ENCODE results near the gene ATP1A4. TPM values are rescaled to one million over a fixed set of nuclear protein-coding genes. Genes with fewer than 3 reads are reported as not detected.

ATP1A4 gene
- polyA plus RNA-seq, 1 donor from 2014 or later: not detected

DNA sequence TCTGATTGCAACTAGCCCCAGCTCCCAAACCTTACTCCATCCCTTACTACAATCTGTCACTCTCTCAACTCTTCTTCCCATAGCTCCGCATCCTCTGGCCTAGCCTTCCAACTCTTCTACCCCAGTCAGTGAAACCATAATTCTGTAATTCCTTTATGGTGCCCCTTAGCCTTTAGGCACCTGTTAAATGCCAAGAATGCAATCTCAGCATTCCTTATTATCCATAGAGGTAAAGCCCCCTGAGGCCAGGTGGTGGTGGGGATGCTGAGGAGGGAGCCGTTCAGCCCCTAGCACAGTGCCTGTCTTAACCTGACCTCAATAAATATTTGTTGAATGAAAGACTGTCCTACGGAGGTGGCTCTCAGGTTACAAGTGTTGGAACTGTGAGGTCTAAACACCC, 21.8 kb upstream of the ATP1A4 start:
- H3K27me3 Mint-ChIP-seq: peaks cover 14% of the 10 kb centered on the region
- H3K36me3 Mint-ChIP-seq: no peaks in the 10 kb centered on the region
- H3K4me1 Mint-ChIP-seq: no peaks in the 10 kb centered on the region
- no peak overlapping the region for H3K27ac Mint-ChIP-seq
- H3K9me3 Mint-ChIP-seq: no peaks in the 10 kb centered on the region
- H3K4me3 Mint-ChIP-seq: no peak overlapping the region

DNA sequence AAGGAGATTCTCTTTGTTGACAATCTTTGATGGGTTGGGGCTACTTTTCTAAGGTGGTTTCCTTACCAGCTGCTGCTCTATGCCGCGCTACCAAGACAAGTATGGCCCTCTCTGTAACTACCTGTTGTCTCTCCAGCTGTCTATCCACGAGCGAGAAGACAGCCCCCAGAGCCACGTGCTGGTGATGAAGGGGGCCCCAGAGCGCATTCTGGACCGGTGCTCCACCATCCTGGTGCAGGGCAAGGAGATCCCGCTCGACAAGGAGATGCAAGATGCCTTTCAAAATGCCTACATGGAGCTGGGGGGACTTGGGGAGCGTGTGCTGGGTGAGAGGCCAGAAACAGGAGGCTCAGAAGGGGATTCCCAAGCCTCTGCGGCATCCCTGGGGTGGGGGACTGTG, 21.4 kb upstream of the ATP1A4 start:
- H3K27me3 Mint-ChIP-seq: peaks cover 12% of the 10 kb centered on the region
- H3K36me3 Mint-ChIP-seq: no peaks in the 10 kb centered on the region
- H3K9me3 Mint-ChIP-seq: no peaks in the 10 kb centered on the region
- no peaks in the 10 kb centered on the region for H3K4me1 Mint-ChIP-seq
- no peak overlapping the region for H3K27ac Mint-ChIP-seq
- H3K4me3 Mint-ChIP-seq: no peak overlapping the region

DNA sequence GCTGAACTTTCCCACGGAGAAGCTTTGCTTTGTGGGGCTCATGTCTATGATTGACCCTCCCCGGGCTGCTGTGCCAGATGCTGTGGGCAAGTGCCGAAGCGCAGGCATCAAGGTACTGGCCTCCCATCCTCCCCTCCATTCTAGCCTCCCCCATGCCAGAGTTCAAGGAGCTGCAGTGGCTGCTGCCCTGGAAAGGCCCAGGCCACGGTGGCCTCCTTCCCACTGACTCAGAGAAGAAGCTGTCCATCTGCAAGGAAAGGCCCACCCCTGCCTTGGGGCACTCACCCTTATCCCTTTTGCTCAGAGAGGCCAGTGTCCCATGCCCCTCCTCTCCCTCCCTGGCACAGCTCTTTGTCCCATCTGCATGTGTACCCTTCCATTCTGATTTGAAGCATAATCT, 20.9 kb upstream of the ATP1A4 start:
- Mint-ChIP-seq H3K4me3 (no peak overlapping the region), H3K36me3 (no peaks in the 10 kb centered on the region), H3K4me1 (no peaks in the 10 kb centered on the region), H3K27me3 (peaks cover 12% of the 10 kb centered on the region), H3K9me3 (no peaks in the 10 kb centered on the region), H3K27ac (no peak overlapping the region)

DNA sequence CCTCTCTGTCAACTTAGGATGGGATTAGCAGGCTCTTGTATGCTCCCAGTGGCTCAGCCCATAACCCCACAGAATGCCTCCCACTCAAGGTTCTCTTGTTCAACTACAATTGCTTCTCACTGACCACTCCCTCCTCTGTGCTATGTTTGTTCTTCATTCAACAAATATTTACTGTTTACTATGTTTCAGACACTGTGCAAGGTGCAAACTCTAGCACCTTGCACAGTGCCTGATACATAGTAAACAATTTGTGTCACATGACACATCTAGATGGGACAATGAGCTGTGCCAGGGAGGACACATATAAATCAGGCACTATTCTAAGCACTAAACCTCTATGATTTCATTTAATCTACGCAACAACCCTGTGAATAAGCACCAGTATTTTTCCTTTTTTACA, 20.5 kb upstream of the ATP1A4 start:
- peaks cover 12% of the 10 kb centered on the region for H3K27me3 Mint-ChIP-seq

DNA sequence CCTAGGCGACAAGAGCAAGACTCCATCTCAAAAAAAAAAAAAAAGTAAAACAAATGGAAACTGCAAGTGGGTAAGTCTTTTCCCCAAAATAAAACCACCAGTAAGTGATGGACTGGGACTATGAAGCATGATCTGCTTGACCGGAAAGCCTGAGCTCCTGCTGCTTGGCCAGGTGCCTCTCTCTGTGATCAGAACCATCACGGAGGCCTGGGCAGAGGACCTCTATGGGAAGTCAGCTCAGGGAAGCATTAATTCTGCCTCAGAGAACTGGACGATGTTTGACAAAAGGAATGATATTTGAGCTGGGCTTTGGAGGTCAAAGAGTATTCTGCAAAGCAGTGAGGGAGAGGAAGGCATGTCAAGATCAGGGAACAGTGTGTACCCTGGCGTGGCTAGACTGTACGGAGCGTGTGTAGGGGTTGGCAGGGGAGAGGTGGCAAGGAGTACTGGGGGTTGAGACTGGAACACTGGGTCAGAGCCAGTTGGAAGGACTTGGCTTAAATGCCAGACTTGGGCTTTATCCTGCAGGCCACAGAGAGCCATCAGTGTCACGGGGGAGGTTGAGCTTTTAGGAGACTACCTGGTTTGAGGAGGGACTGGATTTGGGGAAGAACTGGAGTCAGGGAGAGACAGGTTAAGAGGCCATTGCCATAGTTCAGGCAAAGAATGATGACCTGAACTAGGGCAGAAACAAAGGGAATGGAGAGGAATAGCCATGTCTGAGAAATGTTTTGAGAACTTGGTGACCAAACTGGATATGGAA, 19.4 kb upstream of the ATP1A4 start:
- Mint-ChIP-seq H3K36me3 (no peaks in the 10 kb centered on the region), H3K27ac (no peak overlapping the region), H3K4me3 (no peak overlapping the region), H3K4me1 (no peaks in the 10 kb centered on the region), H3K27me3 (peaks cover 12% of the 10 kb centered on the region), H3K9me3 (no peaks in the 10 kb centered on the region)

More for the DNA sequence above, 20.5 kb upstream of the ATP1A4 start:
- Mint-ChIP-seq H3K27ac (no peak overlapping the region), H3K4me3 (no peak overlapping the region), H3K4me1 (no peaks in the 10 kb centered on the region), H3K36me3 (no peaks in the 10 kb centered on the region), H3K9me3 (no peaks in the 10 kb centered on the region)

DNA sequence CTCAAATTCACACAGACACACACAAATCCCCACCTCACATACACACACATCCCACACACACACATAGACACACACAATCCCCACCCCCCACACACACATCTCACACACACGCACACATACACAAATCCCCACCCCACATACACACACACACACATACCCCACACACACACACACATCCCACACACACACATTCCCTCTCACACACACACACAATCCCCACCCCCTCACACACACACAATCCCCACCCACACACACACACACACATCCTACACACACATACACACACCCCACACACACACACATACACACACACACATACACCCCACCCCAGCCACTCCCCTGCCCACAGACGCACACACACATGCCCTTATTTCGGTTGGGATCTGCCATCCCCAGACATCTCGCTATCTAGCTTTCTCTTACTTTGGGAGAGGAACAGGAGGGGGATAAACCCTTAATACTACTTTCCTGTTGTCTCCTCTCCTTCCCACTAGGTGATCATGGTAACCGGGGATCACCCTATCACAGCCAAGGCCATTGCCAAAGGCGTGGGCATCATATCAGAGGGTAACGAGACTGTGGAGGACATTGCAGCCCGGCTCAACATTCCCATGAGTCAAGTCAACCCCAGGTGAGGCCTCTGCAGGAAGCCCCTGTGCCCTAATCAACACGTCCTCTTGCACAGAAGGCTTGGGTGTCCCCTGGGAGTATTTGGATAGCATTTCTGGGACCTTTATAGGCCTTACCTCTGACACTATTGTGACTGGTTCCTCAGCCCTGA, 17.2 kb upstream of the ATP1A4 start:
- no peak overlapping the region for H3K27ac Mint-ChIP-seq
- no peaks in the 10 kb centered on the region for H3K9me3 Mint-ChIP-seq
- H3K36me3 Mint-ChIP-seq: no peaks in the 10 kb centered on the region
- no peak overlapping the region for H3K4me3 Mint-ChIP-seq
- H3K4me1 Mint-ChIP-seq: no peaks in the 10 kb centered on the region
- peaks cover 8% of the 10 kb centered on the region for H3K27me3 Mint-ChIP-seq

DNA sequence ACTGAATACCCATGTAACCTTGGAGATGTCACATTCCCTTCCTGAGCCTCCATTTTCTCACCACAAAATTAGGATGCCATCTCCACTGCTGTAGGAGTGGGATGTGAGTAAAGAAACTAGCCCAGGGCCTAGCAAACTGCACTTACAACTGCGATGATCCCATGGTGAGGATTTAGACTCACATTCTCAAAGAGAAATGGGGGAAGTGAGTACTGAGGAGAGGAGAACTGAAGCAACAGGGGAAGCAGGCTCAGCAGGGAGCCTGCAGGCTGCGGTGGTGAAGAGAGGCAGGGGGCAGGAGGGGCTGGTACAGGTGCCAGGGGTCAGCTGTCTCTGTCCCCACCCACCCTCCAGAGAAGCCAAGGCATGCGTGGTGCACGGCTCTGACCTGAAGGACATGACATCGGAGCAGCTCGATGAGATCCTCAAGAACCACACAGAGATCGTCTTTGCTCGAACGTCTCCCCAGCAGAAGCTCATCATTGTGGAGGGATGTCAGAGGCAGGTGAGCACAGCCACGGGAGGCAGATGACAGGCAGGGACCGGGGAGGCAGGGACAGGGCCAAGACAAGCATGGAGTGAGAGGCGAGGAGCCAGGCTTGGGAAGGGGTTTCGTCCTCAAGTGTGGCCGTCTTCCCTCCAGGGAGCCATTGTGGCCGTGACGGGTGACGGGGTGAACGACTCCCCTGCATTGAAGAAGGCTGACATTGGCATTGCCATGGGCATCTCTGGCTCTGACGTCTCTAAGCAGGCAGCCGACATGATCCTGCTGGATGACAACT, 16.4 kb upstream of the ATP1A4 start:
- Mint-ChIP-seq H3K27ac (no peak overlapping the region), H3K4me1 (no peaks in the 10 kb centered on the region), H3K27me3 (peaks cover 12% of the 10 kb centered on the region), H3K36me3 (no peaks in the 10 kb centered on the region), H3K9me3 (no peaks in the 10 kb centered on the region), H3K4me3 (no peak overlapping the region)

DNA sequence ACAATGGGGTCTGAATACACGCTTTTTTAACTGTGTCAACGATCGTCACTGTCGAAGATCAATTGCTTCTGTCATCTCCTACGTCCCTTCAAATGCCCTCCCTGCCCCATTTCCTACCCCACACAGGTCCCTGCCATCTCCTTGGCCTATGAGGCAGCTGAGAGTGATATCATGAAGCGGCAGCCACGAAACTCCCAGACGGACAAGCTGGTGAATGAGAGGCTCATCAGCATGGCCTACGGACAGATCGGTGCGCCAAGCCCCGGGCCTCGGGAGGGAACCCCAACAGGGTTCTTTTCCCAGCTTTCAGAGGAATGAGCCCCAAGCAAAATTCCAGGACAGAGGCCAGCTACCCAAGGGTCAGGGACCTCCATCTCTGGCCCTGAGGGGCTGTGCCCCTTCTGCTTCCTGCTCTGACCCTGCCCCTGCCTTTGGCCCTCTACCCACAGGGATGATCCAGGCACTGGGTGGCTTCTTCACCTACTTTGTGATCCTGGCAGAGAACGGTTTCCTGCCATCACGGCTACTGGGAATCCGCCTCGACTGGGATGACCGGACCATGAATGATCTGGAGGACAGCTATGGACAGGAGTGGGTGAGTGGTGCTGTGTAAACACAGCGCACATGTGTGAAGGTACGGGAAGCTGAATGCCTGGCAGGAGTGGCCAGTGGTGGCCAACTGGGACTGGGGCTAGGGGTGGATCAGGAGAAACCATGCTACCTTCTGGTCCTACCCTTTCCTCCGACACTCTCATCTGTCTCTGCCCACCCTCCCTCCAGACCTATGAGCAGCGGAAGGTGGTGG, 15.1 kb upstream of the ATP1A4 start:
- no peak overlapping the region for H3K4me3 Mint-ChIP-seq
- peaks cover 7% of the 10 kb centered on the region for H3K27me3 Mint-ChIP-seq
- H3K4me1 Mint-ChIP-seq: no peaks in the 10 kb centered on the region
- no peaks in the 10 kb centered on the region for H3K9me3 Mint-ChIP-seq
- H3K36me3 Mint-ChIP-seq: no peaks in the 10 kb centered on the region
- H3K27ac Mint-ChIP-seq: no peak overlapping the region

DNA sequence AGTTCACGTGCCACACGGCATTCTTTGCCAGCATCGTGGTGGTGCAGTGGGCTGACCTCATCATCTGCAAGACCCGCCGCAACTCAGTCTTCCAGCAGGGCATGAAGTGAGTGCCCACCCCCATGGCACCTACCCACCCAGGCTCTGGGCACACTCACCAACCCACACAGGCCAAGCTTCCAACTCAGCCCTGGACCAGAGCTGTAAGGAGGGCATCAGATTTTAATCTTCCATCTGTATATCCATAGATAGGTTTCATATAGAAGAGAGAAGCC, 14.5 kb upstream of the ATP1A4 start:
- no peaks in the 10 kb centered on the region for H3K4me1 Mint-ChIP-seq
- H3K36me3 Mint-ChIP-seq: no peaks in the 10 kb centered on the region
- H3K27ac Mint-ChIP-seq: no peak overlapping the region
- H3K4me3 Mint-ChIP-seq: no peak overlapping the region
- H3K27me3 Mint-ChIP-seq: peaks cover 12% of the 10 kb centered on the region
- no peaks in the 10 kb centered on the region for H3K9me3 Mint-ChIP-seq

DNA sequence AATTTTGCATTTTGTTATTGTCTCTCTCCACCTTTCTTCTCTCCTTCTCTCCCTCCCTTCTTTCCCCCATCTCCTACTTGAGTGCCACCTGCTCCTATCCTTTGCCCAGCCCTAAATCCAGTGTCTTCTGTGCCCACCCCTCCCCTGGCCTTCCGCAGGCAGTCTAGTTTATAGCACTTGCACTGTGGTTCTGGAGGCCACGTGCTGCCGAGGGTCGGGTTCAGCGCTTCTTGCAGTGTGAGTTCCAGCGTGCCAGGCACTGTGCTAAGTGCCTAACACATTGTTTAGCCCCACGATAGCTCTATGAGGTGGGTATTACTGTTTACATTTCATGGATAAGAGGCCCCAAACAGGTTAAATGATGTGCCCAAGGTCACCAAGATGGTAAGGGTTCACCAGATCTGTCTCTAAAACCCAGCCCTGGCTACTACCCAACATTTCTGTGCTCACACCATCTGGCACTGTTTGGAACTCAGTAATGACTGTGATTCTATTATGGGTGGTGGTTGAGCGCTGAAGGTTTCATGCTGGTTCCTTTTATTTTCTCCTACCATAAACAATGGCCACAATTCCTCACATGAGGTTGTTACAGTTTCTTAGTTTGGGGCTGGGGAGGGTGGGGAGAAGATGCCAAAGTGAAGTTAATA, 14.1 kb upstream of the ATP1A4 start:
- Mint-ChIP-seq H3K27ac (no peak overlapping the region), H3K4me3 (no peak overlapping the region), H3K27me3 (peaks cover 15% of the 10 kb centered on the region), H3K36me3 (no peaks in the 10 kb centered on the region), H3K4me1 (no peaks in the 10 kb centered on the region), H3K9me3 (no peaks in the 10 kb centered on the region)

DNA sequence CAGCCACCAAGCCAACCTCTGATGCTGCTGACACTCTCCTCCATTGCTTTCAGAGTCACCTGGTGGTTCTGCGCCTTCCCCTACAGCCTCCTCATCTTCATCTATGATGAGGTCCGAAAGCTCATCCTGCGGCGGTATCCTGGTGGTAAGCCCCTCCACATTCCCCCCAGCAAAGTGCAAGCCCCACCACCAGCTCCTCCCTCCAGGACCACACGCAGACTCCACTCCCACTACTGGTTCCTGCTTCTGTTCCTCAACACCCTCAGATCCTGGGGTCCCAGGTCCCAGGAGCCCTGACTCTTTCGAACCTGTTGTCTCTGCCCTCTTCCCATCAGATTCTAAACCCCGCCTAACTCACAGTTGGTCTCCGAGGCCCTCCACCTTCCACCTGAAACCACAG, 11.6 kb upstream of the ATP1A4 start:
- Mint-ChIP-seq H3K36me3 (no peaks in the 10 kb centered on the region), H3K9me3 (no peaks in the 10 kb centered on the region), H3K4me1 (no peaks in the 10 kb centered on the region), H3K27me3 (peaks cover 17% of the 10 kb centered on the region), H3K27ac (no peak overlapping the region), H3K4me3 (no peak overlapping the region)

DNA sequence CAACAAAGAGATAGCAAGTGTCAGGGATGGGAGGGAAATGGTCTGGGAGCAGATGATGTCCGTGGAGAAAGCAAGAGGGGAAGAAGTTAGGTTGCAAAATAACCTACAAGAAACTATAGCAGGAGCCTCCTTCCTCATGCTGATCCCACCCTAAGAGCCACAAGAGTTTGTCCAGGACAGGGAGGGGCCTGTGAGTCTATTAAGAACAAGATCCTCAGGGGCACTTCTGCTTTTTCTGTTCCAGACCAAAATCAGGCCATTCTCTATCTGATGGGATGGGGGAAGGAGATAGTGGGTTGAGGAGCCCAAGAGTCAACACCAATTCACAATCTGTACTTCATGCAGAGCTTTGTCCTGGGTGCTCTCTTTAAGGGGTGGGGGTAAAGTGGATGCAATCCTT, 7.7 kb upstream of the ATP1A4 start:
- no peaks in the 10 kb centered on the region for H3K4me1 Mint-ChIP-seq

DNA sequence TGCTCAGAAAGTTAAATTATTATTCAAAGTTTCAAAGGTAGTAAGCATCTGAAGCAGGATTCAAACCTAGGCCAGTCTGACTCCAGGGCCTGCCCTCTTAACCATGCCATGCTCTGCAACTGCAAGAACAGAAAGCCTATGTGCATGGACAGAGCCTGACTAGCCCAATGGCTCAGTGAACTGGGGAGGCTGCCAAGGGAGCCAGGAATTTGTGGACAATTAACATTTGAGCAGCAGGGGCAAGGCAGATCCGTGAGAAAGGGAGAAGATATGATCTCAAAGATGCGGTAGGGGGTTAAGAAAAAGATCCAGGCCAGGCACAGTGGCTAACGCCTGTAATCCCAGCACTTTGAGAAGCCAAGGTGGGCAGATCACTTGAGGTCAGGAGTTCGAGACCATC, 6.5 kb upstream of the ATP1A4 start:
- Mint-ChIP-seq H3K36me3 (no peaks in the 10 kb centered on the region), H3K4me1 (peaks cover 0 to 1% (median 0%) of the 10 kb centered on the region in 3 donors), H3K27ac (no peak overlapping the region), H3K9me3 (peaks cover 0 to 1% (median 0%) of the 10 kb centered on the region in 3 donors), H3K4me3 (no peak overlapping the region), H3K27me3 (peaks cover 14% of the 10 kb centered on the region)

More for the DNA sequence above, 7.7 kb upstream of the ATP1A4 start:
- Mint-ChIP-seq H3K27me3 (peaks cover 17% of the 10 kb centered on the region), H3K9me3 (peaks cover 0 to 1% (median 0%) of the 10 kb centered on the region in 3 donors), H3K27ac (no peak overlapping the region), H3K4me3 (no peak overlapping the region), H3K36me3 (no peaks in the 10 kb centered on the region)

DNA sequence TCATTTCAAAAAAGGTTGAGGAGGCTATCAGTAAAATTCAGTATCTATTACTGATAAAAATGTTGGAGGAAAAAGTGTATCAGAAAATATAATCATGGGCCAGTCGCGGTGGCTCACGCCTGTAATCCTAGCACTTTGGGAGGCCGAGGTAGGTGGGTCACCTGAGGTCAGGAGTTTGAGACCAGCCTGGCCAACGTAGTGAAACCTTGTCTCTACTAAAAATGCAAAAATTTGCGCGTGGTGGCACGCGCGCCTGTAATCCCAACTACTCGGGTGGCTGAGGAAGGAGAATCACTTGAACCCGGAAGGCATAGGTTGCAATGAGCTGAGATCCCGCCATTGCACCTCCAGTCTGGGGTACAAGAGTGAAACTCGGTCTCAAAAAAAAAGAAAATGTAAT, 5.3 kb upstream of the ATP1A4 start:
- Mint-ChIP-seq H3K4me3 (no peak overlapping the region), H3K9me3 (peaks cover 0 to 1% (median 0%) of the 10 kb centered on the region in 3 donors), H3K27me3 (peaks cover 13% of the 10 kb centered on the region), H3K27ac (no peak overlapping the region), H3K4me1 (peaks cover 0 to 1% (median 0%) of the 10 kb centered on the region in 3 donors), H3K36me3 (no peaks in the 10 kb centered on the region)
